SK-N-SH (cell line): ENCODE results near the gene WDR45. TPM values are rescaled to one million over a fixed set of nuclear protein-coding genes. Genes with fewer than 3 reads are reported as not detected.

Experiments used
- CTCF ChIA-PET: fragments of 300-600, 350-600 bp; formaldehyde crosslinking; extraction: SDS; loops from one replicate; lab custom pipeline; 2021; lab: Yijun Ruan, JAX
- POLR2A ChIA-PET: fragments of 350-600 bp; sonication (Branson Sonifier 250); formaldehyde crosslinking; extraction: SDS; loops from one replicate; lab custom pipeline; 2020; ENCODE audit warnings: antibody characterized with exemption, inconsistent platforms; lab: Yijun Ruan, JAX
- DNase-seq: peaks from one replicate; pipeline ENCODE4 v3.0.0; 2012
- H2AFZ ChIP-seq: fragments of 200-600 bp; sonication (generic); 2 replicates; pipeline ENCODE4 v1.8.1; 2016; ENCODE audit warnings: antibody characterized with exemption, mild to moderate bottlenecking, low read depth
- H3F3A ChIP-seq: fragments of 200-600 bp; sonication (generic); replicated peaks from 2 replicates; pipeline ENCODE3; 2016; ENCODE audit warnings: antibody characterized with exemption, mild to moderate bottlenecking; ENCODE audit not compliant: insufficient read depth
- H3K27ac ChIP-seq, 2 experiments: fragments of 200-500 bp in 1 of 2; fragments of 200-600 bp in 1 of 2; sonication (Bioruptor generic) in 1 of 2; sonication (generic), shearing (Covaris generic) in 1 of 2; 2 replicates each; pipeline versions ENCODE4 v1.5.1 to v1.6.1; 2014 to 2016; ENCODE audit warnings: low read depth in 2 of 2, inconsistent platforms in 1 of 2, low read length in 1 of 2, mild to moderate bottlenecking in 1 of 2, mixed read lengths in 1 of 2
- H3K27me3 ChIP-seq: fragments of 200-600 bp; sonication (generic), shearing (Covaris generic); 2 replicates; pipeline ENCODE4 v1.6.1; 2016; ENCODE audit warnings: mixed run types; ENCODE audit not compliant: insufficient read depth
- H3K36me3 ChIP-seq, 2 experiments: fragments of 200-500 bp in 1 of 2; fragments of 200-600 bp in 1 of 2; sonication (Bioruptor generic) in 1 of 2; sonication (generic) in 1 of 2; replicated peaks in 1 of 2; 2 replicates each; pipeline versions ENCODE3 to v1.5.1; 2014 to 2016; ENCODE audit warnings: low read length in 1 of 2, mild to moderate bottlenecking in 1 of 2; ENCODE audit not compliant: insufficient read depth in 2 of 2, control insufficient read depth in 1 of 2
- H3K4me1 ChIP-seq, 2 experiments: fragments of 200-500 bp in 1 of 2; fragments of 200-600 bp in 1 of 2; sonication (Bioruptor generic) in 1 of 2; sonication (generic), shearing (Covaris generic) in 1 of 2; 2 replicates each; pipeline versions ENCODE4 v1.5.1 to v1.6.1; 2014 to 2016; ENCODE audit warnings: low read depth in 1 of 2, low read length in 1 of 2, mixed run types in 1 of 2; ENCODE audit not compliant: insufficient read depth in 2 of 2, control insufficient read depth in 1 of 2
- H3K4me2 ChIP-seq: fragments of 200-600 bp; sonication (generic), shearing (Covaris generic); 2 replicates; pipeline ENCODE4 v1.6.1; 2017; ENCODE audit warnings: mixed run types
- H3K4me3 ChIP-seq, 2 experiments: fragments of 200-500 bp in 1 of 2; fragments of 200-600 bp in 1 of 2; sonication (Bioruptor generic) in 1 of 2; sonication (generic), shearing (Covaris generic) in 1 of 2; 2 replicates each; pipeline versions ENCODE4 v1.5.1 to v1.8.1; 2014 to 2016; ENCODE audit warnings: low read depth in 2 of 2, inconsistent platforms in 1 of 2, low read length in 1 of 2, mild to moderate bottlenecking in 1 of 2, mixed read lengths in 1 of 2, moderate library complexity in 1 of 2
- H3K79me2 ChIP-seq: fragments of 200-600 bp; sonication (generic); 2 replicates; pipeline ENCODE4 v1.8.1; 2017; ENCODE audit warnings: mild to moderate bottlenecking; ENCODE audit not compliant: insufficient read depth
- H3K9ac ChIP-seq: fragments of 200-600 bp; sonication (generic); 2 replicates; pipeline ENCODE4 v1.6.1; 2017; ENCODE audit warnings: mixed run types
- H3K9me2 ChIP-seq: fragments of 200-600 bp; sonication (generic); 2 replicates; pipeline ENCODE4 v1.6.1; 2017; ENCODE audit warnings: mixed run types
- H3K9me3 ChIP-seq: fragments of 200-600 bp; sonication (generic); 2 replicates; pipeline ENCODE4 v1.6.1; 2017; ENCODE audit warnings: mixed run types, mild to moderate bottlenecking, moderate library complexity
- H4K20me1 ChIP-seq: fragments of 200-600 bp; sonication (generic); 2 replicates; pipeline ENCODE4 v1.6.1; 2017; ENCODE audit warnings: mild to moderate bottlenecking, mixed run types; ENCODE audit not compliant: insufficient read depth
- CTCF ChIP-seq: fragments of 200-600 bp; sonication (generic); IDR thresholded peaks from 2 replicates; pipeline ENCODE4 v1.6.1; 2017; ENCODE audit warnings: antibody characterized with exemption, mild to moderate bottlenecking, moderate library complexity
- ELF1 ChIP-seq: IDR thresholded peaks from 2 replicates; pipeline ENCODE4 v1.4.0; 2012
- EP300 ChIP-seq, 2 experiments: IDR thresholded peaks; 2 replicates each; pipeline versions ENCODE4 v1.4.0 to v1.6.1; 2012; ENCODE audit warnings: borderline replicate concordance in 1 of 2, low read depth in 1 of 2, low read length in 1 of 2
- GABPA ChIP-seq: IDR thresholded peaks from 2 replicates; pipeline ENCODE4 v1.4.0; 2012; ENCODE audit warnings: low read depth, mild to moderate bottlenecking
- JUND ChIP-seq: IDR thresholded peaks from 2 replicates; pipeline ENCODE4 v1.4.0; 2012
- RCOR1 ChIP-seq: fragments of 150-350 bp; IDR thresholded peaks from 2 replicates; pipeline ENCODE4 v1.6.1; 2017; ENCODE audit warnings: antibody characterized with exemption, low read length
- TEAD4 ChIP-seq: IDR thresholded peaks from 2 replicates; pipeline ENCODE4 v1.4.0; 2012; ENCODE audit warnings: mild to moderate bottlenecking, borderline replicate concordance; ENCODE audit not compliant: insufficient read depth
- USF2 ChIP-seq: fragments of 150-350 bp; IDR thresholded peaks from 2 replicates; pipeline ENCODE4 v1.6.1; 2017; ENCODE audit warnings: antibody characterized with exemption, low read length, low read depth, borderline replicate concordance
- YY1 ChIP-seq: IDR thresholded peaks from 2 replicates; pipeline ENCODE4 v1.4.0; 2012; ENCODE audit warnings: low read depth, mild to moderate bottlenecking
- WGBS: methylation state at CpG from one replicate; pipeline ENCODE4 v1.1.6; 2017; ENCODE audit warnings: low lambda C conversion rate; 5-methylcytosine and 5-hydroxymethylcytosine counted together
- polyA plus RNA-seq, 3 experiments: library from polyadenylated mRNA; depleted of rRNA; stranded (reverse); fragments of >200 nt; gene quantifications; 2 replicates each; pipeline ENCODE4 v1.2.3, GENCODE V29; 2012
- TF ChIP-seq, protein P1 (sequence below): IDR thresholded peaks from 2 replicates; pipeline ENCODE4 v1.6.1; 2012; ENCODE audit warnings: mild to moderate bottlenecking, low read depth, low read length, moderate library complexity
- TF ChIP-seq, protein P2 (sequence below): IDR thresholded peaks from 2 replicates; pipeline ENCODE4 v1.4.0; 2012; ENCODE audit warnings: low read depth

The WDR45 gene
- polyA plus RNA-seq, 1 of the 3 experiments (the other 2 are of a cell fraction), result 108 TPM

GRCh38 chrX:49059681-49060085 lies 20.0 kb downstream of the WDR45 start:
- peaks cover 0 to 4% of the 10 kb centered on the region in 2 experiments; a peak in 1 of 4 replicates for H3K4me1 ChIP-seq
- H3F3A ChIP-seq, result no peaks in the 10 kb centered on the region
- DNase-seq, result no peak
- H4K20me1 ChIP-seq, result no peaks in the 10 kb centered on the region
- H3K36me3 ChIP-seq, result no peaks in the 10 kb centered on the region
- POLR2A ChIA-PET, result interaction anchor here (0.7 kb wide), 1 partner anchor 9 kb away, joined by 5 read pairs; no protein-coding TSS in a partner anchor
- no peak overlapping the region for H3K27ac ChIP-seq
- CTCF ChIA-PET, result no interaction called here
- H3K79me2 ChIP-seq, result no peaks in the 10 kb centered on the region
- TF ChIP-seq TEAD4, result no peak
- no peak for TF ChIP-seq RCOR1
- TF ChIP-seq GABPA, result no peak
- TF ChIP-seq ELF1, result no peak
- no peak for TF ChIP-seq YY1
- TF ChIP-seq CTCF, result no peak
- no peak for TF ChIP-seq JUND
- no peak for TF ChIP-seq USF2
- TF ChIP-seq, protein P1, sequence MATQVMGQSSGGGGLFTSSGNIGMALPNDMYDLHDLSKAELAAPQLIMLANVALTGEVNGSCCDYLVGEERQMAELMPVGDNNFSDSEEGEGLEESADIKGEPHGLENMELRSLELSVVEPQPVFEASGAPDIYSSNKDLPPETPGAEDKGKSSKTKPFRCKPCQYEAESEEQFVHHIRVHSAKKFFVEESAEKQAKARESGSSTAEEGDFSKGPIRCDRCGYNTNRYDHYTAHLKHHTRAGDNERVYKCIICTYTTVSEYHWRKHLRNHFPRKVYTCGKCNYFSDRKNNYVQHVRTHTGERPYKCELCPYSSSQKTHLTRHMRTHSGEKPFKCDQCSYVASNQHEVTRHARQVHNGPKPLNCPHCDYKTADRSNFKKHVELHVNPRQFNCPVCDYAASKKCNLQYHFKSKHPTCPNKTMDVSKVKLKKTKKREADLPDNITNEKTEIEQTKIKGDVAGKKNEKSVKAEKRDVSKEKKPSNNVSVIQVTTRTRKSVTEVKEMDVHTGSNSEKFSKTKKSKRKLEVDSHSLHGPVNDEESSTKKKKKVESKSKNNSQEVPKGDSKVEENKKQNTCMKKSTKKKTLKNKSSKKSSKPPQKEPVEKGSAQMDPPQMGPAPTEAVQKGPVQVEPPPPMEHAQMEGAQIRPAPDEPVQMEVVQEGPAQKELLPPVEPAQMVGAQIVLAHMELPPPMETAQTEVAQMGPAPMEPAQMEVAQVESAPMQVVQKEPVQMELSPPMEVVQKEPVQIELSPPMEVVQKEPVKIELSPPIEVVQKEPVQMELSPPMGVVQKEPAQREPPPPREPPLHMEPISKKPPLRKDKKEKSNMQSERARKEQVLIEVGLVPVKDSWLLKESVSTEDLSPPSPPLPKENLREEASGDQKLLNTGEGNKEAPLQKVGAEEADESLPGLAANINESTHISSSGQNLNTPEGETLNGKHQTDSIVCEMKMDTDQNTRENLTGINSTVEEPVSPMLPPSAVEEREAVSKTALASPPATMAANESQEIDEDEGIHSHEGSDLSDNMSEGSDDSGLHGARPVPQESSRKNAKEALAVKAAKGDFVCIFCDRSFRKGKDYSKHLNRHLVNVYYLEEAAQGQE, result no peak
- TF ChIP-seq, protein P2, sequence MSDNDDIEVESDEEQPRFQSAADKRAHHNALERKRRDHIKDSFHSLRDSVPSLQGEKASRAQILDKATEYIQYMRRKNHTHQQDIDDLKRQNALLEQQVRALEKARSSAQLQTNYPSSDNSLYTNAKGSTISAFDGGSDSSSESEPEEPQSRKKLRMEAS, result no peak
- TF ChIP-seq EP300 (IDR thresholded peaks at IDR 0.05; ENCODE audit: borderline replicate concordance in 1 of 2, low read depth in 1 of 2, low read length in 1 of 2), result no peak
- H3K4me2 ChIP-seq, result no peak overlapping the region
- H3K9me2 ChIP-seq, result no peaks in the 10 kb centered on the region
- no peak overlapping the region for H2AFZ ChIP-seq
- peaks cover 3% of the 10 kb centered on the region; the same call in 1 of the 2 replicates for H3K27me3 ChIP-seq
- 43% methylated on average over 10 of the region's 10 CpGs for WGBS
- no peak overlapping the region for H3K9ac ChIP-seq
- H3K9me3 ChIP-seq, result no peaks in the 10 kb centered on the region
- no peak overlapping the region for H3K4me3 ChIP-seq
